Suprapubic skin (tissue), 4 donors: ENCODE measurements around the gene NKAIN4. TPM values are rescaled to one million over a fixed set of nuclear protein-coding genes. Genes with fewer than 3 reads are reported as not detected.

ENCODE experiments used
- DNase-seq, 2 donors: peaks; one replicate each; pipeline ENCODE4 v3.0.0-alpha.2; 2019; ENCODE audit warnings: low spot score in 2 of 2
- H3K27ac ChIP-seq: fragments of 200-600 bp; sonication (generic); one replicate; pipeline ENCODE4 v1.5.1; 2019
- H3K27me3 ChIP-seq: fragments of 200-600 bp; sonication (generic); one replicate; pipeline ENCODE4 v1.5.1; 2019
- H3K36me3 ChIP-seq: fragments of 200-600 bp; sonication (generic); one replicate; pipeline ENCODE4 v1.5.1; 2019
- H3K4me1 ChIP-seq: fragments of 200-600 bp; sonication (generic); one replicate; pipeline ENCODE4 v1.5.1; 2019
- H3K4me3 ChIP-seq: fragments of 200-600 bp; sonication (generic); one replicate; pipeline ENCODE4 v1.5.1; 2019; ENCODE audit warnings: mild to moderate bottlenecking
- H3K9me3 ChIP-seq: fragments of 200-600 bp; sonication (generic); one replicate; pipeline ENCODE4 v1.5.1; 2019
- CTCF ChIP-seq, 2 donors: fragments of 200-600 bp in 1 of 2; fragments of 450-650 bp in 1 of 2; sonication (generic) in 1 of 2; IDR thresholded peaks; one replicate each; pipeline ENCODE4 v1.5.1; 2016 to 2019; ENCODE audit warnings: antibody characterized with exemption in 2 of 2, mild to moderate bottlenecking in 1 of 2, moderate library complexity in 1 of 2
- EP300 ChIP-seq: sonication (generic); formaldehyde crosslinking; IDR thresholded peaks from one replicate; pipeline ENCODE4 v1.6.1; 2017; ENCODE audit warnings: antibody characterized with exemption
- POLR2A ChIP-seq, 2 donors: fragments of 450-650 bp; IDR thresholded peaks; one replicate each; pipeline ENCODE4 v1.6.1; 2017; ENCODE audit warnings: antibody characterized with exemption in 2 of 2, mild to moderate bottlenecking in 2 of 2, moderate library complexity in 2 of 2
- POLR2AphosphoS5 ChIP-seq, 3 donors: sonication (generic); formaldehyde crosslinking; IDR thresholded peaks; one replicate each; pipeline ENCODE4 v1.6.1; 2017; ENCODE audit warnings: antibody characterized with exemption in 3 of 3
- WGBS: methylation state at CpG from one replicate; pipeline ENCODE4 v1.1.5; 2018; 5-methylcytosine and 5-hydroxymethylcytosine counted together
- total RNA-seq, 4 donors: library from RNA; depleted of rRNA; stranded (reverse); fragments of >200 nt; gene quantifications; one replicate each; pipeline ENCODE4 v1.1.0, GENCODE V29; 2016

The NKAIN4 gene
- total RNA-seq, 4 donors from 2014 or later, result 0.42 TPM; not detected in 3

GRCh38 chr20:63269724-63270123 is 15.5 kb upstream of the NKAIN4 start:
- TF ChIP-seq POLR2AphosphoS5 (IDR thresholded peaks at IDR 0.05) (no peak), POLR2A (IDR thresholded peaks at IDR 0.05) (no peak), EP300 (no peak), CTCF (IDR thresholded peaks at IDR 0.05) (no peak)

GRCh38 chr20:63268671-63269439 is 14.6 kb upstream of the NKAIN4 start:
- 22% methylated on average over 13 of the region's 18 CpGs for WGBS
- Histone ChIP-seq H3K9me3 (no peaks in the 10 kb centered on the region), H3K4me1 (peaks cover 29% of the 10 kb centered on the region), H3K4me3 (no peak overlapping the region), H3K36me3 (no peaks in the 10 kb centered on the region), H3K27me3 (peaks cover 24% of the 10 kb centered on the region), H3K27ac (no peak overlapping the region)
- TF ChIP-seq POLR2A (IDR thresholded peaks at IDR 0.05) (no peak), POLR2AphosphoS5 (IDR thresholded peaks at IDR 0.05) (no peak), EP300 (no peak), CTCF (IDR thresholded peaks at IDR 0.05) (no peak)
- DNase-seq, result no peak

More at GRCh38 chr20:63269724-63270123, 15.5 kb upstream of the NKAIN4 start:
- Histone ChIP-seq H3K27ac (no peak overlapping the region), H3K9me3 (no peaks in the 10 kb centered on the region), H3K4me1 (peaks cover 38% of the 10 kb centered on the region), H3K27me3 (peaks cover 16% of the 10 kb centered on the region), H3K4me3 (no peak overlapping the region), H3K36me3 (no peaks in the 10 kb centered on the region)
- WGBS, result 92% methylated on average over 9 of the region's 9 CpGs
- DNase-seq, result no peak

GRCh38 chr20:63268256-63268655 is 14.0 kb upstream of the NKAIN4 start:
- Histone ChIP-seq H3K27ac (no peak overlapping the region), H3K4me1 (peaks cover 23% of the 10 kb centered on the region), H3K4me3 (no peak overlapping the region), H3K9me3 (no peaks in the 10 kb centered on the region), H3K36me3 (no peaks in the 10 kb centered on the region), H3K27me3 (peaks cover 30% of the 10 kb centered on the region)
- DNase-seq, result no peak
- 26% methylated on average over 4 of the region's 7 CpGs for WGBS
- no peak for TF ChIP-seq EP300
- TF ChIP-seq POLR2A (IDR thresholded peaks at IDR 0.05), result no peak
- no peak for TF ChIP-seq CTCF (IDR thresholded peaks at IDR 0.05)
- no peak for TF ChIP-seq POLR2AphosphoS5 (IDR thresholded peaks at IDR 0.05)

GRCh38 chr20:63267691-63268090 is 13.4 kb upstream of the NKAIN4 start:
- H3K27me3 ChIP-seq, result peaks cover 36% of the 10 kb centered on the region
- no peak overlapping the region for H3K4me3 ChIP-seq
- no peak for DNase-seq
- no peaks in the 10 kb centered on the region for H3K9me3 ChIP-seq
- no peak overlapping the region for H3K27ac ChIP-seq
- WGBS, result 67% methylated on average over 9 of the region's 9 CpGs
- peaks cover 20% of the 10 kb centered on the region for H3K4me1 ChIP-seq
- no peaks in the 10 kb centered on the region for H3K36me3 ChIP-seq
- TF ChIP-seq POLR2AphosphoS5 (IDR thresholded peaks at IDR 0.05), result no peak
- TF ChIP-seq EP300, result no peak
- TF ChIP-seq POLR2A (IDR thresholded peaks at IDR 0.05), result no peak
- TF ChIP-seq CTCF (IDR thresholded peaks at IDR 0.05), result no peak

- no peak for DNase-seq
- peaks cover 52% of the 10 kb centered on the region for H3K27me3 ChIP-seq
Observed at GRCh38 chr20:63265891-63266515, 11.7 kb upstream of the NKAIN4 start.

More at GRCh38 chr20:63265891-63266515, 11.7 kb upstream of the NKAIN4 start:
- peaks cover 12% of the 10 kb centered on the region for H3K4me1 ChIP-seq
- no peaks in the 10 kb centered on the region for H3K36me3 ChIP-seq
- WGBS, result 67% methylated on average over 9 of the region's 12 CpGs
- H3K4me3 ChIP-seq, result no peak overlapping the region
- H3K9me3 ChIP-seq, result no peaks in the 10 kb centered on the region
- H3K27ac ChIP-seq, result no peak overlapping the region
- TF ChIP-seq POLR2AphosphoS5 (IDR thresholded peaks at IDR 0.05) (no peak), EP300 (no peak), CTCF (IDR thresholded peaks at IDR 0.05) (no peak), POLR2A (IDR thresholded peaks at IDR 0.05) (no peak)
